ENCODE results near the gene SMPD4. TPM values are rescaled to one million over a fixed set of nuclear protein-coding genes. Genes with fewer than 3 reads are reported as not detected.
A peak's percentile ranks its signal among the peaks of the same experiment; 100 is the strongest.
"Not testable (repeated sequence)": the region's sequence is repeated elsewhere in the genome, so short reads cannot be mapped to it uniquely, and the experiment has no call there.

SMPD4 gene, protein sequence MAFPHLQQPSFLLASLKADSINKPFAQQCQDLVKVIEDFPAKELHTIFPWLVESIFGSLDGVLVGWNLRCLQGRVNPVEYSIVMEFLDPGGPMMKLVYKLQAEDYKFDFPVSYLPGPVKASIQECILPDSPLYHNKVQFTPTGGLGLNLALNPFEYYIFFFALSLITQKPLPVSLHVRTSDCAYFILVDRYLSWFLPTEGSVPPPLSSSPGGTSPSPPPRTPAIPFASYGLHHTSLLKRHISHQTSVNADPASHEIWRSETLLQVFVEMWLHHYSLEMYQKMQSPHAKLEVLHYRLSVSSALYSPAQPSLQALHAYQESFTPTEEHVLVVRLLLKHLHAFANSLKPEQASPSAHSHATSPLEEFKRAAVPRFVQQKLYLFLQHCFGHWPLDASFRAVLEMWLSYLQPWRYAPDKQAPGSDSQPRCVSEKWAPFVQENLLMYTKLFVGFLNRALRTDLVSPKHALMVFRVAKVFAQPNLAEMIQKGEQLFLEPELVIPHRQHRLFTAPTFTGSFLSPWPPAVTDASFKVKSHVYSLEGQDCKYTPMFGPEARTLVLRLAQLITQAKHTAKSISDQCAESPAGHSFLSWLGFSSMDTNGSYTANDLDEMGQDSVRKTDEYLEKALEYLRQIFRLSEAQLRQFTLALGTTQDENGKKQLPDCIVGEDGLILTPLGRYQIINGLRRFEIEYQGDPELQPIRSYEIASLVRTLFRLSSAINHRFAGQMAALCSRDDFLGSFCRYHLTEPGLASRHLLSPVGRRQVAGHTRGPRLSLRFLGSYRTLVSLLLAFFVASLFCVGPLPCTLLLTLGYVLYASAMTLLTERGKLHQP
- total RNA-seq: 10 to 100 TPM; 56.5 to 58.2 TPM

DNA sequence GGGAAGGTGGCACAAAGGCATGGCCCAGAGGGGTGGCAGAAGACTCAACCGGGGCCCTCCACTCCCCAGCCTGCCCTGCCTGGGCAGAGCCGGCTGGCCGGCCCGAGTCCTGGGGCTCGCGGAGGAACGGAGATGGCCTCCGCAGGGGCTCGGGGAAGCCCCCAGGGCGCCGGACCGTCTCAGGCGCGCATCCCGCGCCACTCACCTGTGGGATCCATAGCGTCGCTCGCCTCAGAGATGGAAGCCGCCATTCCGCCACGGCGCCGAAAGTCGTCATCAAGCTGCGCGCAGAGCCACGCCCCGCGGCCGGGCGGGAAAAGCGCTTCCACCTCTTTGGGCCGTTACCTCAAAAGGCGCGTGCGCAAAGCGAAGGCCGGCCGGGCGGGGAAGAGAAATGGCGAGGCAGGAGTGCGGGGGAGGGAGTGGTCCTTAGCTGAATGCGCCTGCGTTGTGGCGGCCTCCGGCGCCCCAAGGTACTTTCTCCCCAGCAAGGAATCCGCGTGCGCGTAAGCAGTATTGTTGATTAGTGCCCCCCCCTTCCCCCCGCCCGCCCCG lies at the start of gene SMPD4:
Gene SMPD4, minus strand, starts transcription at position 278 of the 555 bp plus-strand sequence. CDS start 5,010 bp downstream, outside the sequence.
- H3K27me3 Mint-ChIP-seq: no peaks in the 10 kb centered on the region
- ChIA-PET POLR2A (interaction anchor here (0.6 to 5.0 kb wide), 11 partner anchors 11 to 193 kb away, joined by 3 to 58 read pairs (median 3); partner anchors contain the start of gene IMP4), CTCF (interaction anchor here (0.7 to 2.6 kb wide), 7 partner anchors 12 to 1312 kb away, joined by 3 to 23 read pairs (median 4); partner anchors contain the start of genes IMP4 and PLEKHB2)
- no peaks in the 10 kb centered on the region for H3K9me3 Mint-ChIP-seq
- H3K27ac Mint-ChIP-seq: peak within 1 kb of the TSS; percentile 93
- DNase-seq: peak; percentile 96
- peak within 1 kb of the TSS; percentile 92 for H3K4me3 Mint-ChIP-seq
- peaks cover 16% of the 10 kb centered on the region for H3K36me3 Mint-ChIP-seq (ENCODE audit: low read depth)
- H3K4me1 Mint-ChIP-seq: peaks cover 44% of the 10 kb centered on the region

DNA sequence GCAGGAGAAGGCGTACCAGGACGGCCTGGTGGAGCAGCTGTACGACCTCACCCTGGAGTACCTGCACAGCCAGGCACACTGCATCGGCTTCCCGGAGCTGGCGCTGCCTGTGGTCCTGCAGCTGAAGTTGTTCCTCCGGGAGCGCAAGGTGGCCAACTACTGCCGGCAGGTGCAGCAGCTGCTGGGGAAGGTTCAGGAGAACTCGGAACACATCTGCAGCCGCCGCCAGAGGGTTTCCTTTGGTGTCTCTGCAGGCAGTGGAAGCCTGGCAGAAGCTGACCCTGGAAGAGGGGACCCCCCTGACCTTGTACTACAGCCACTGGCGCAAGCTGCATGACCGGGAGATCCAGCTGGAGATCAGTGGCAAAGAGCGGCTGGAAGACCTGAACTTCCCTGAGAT lies 49.5 kb upstream of the SMPD4 start:
- POLR2A ChIA-PET; H3K27ac Mint-ChIP-seq; H3K36me3 Mint-ChIP-seq (ENCODE audit: low read depth); DNase-seq; H3K9me3 Mint-ChIP-seq; H3K4me1 Mint-ChIP-seq; H3K4me3 Mint-ChIP-seq; H3K27me3 Mint-ChIP-seq: not testable (repeated sequence)
- CTCF ChIA-PET: interaction anchor here (0.6 kb wide), 1 partner anchor 166 kb away, joined by 3 read pairs; no protein-coding TSS in a partner anchor

DNA sequence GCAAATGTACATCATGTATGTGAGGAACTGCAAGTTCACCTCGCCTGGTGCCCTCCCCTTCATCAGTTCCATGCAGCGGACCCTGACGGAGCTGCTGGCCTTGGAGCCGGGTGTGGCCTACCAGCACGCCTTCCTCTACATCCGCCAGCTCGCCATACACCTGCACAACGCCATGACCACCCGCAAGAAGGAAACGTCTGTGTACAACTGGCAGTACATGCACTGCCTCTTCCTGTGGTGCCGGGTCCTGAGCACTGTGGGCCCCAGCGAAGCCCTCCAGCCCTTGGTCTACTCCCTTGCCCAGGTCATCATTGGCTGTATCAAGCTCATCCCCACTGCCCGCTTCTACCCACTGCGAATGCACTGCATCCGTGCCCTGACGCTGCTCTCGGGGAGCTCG lies 49.0 kb upstream of the SMPD4 start:
- POLR2A ChIA-PET; DNase-seq; H3K27me3 Mint-ChIP-seq; H3K9me3 Mint-ChIP-seq; H3K4me3 Mint-ChIP-seq; H3K36me3 Mint-ChIP-seq (ENCODE audit: low read depth); CTCF ChIA-PET; H3K4me1 Mint-ChIP-seq; H3K27ac Mint-ChIP-seq: not testable (repeated sequence)

DNA sequence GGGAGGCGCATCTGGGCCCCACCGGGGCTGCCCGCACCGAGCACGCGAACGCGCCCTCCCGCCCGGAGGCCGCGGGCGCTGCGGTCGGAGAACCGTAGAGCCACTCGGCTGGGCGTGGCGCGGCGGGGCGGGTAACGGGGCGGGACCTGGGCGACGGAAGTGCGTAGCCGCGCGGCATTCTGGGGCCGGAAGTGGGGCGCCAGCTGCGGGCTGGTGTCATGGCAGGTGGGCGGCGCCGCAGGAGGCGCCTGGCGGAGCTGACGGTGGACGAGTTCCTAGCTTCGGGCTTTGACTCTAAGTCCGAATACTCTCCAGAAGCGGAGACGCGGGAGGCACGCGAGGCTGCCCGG lies 47.7 kb upstream of the SMPD4 start:
- DNase-seq: peak; percentile 38
- H3K4me1 Mint-ChIP-seq; H3K27me3 Mint-ChIP-seq; CTCF ChIA-PET; H3K27ac Mint-ChIP-seq; H3K9me3 Mint-ChIP-seq; H3K4me3 Mint-ChIP-seq; POLR2A ChIA-PET; H3K36me3 Mint-ChIP-seq (ENCODE audit: low read depth): not testable (repeated sequence)

DNA sequence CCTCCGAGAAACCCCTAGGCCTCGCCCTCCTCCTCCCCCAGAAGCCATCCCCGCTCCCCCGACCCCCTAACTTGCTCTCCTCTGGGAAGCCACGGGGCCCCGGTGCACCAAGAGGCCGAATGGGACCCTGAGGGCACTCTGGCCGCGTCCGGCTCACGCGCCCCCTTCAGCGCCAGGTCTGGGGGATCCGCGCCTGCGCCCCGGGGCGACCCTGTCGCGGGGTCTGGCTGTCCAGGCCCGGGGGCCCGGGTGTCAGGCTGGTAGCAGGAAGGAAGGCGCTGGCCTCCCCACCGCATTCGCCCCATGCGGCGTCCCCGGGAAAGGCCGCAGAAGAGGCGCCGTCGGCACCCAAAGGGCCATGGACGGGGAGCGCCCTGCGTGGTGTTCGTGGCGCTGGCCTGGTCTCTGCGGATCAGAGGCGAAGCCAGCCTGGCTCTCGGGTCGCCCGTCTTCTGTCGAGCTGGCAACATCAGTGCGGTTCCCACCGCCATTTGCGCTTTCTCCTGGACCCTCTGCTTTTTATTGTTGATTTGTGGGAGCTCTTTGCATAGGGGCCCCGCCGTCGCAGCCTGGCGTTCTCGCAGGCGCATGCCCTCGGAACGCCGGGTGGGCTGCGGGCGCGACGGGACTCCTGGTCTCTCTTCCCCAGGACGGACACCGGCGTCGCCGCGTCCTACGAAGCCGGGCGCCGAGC lies 47.2 kb upstream of the SMPD4 start:
- not testable (repeated sequence) for H3K4me3 Mint-ChIP-seq
- CTCF ChIA-PET: interaction anchor here (0.6 kb wide), 1 partner anchor 528 kb away, joined by 5 read pairs; no protein-coding TSS in a partner anchor

DNA sequence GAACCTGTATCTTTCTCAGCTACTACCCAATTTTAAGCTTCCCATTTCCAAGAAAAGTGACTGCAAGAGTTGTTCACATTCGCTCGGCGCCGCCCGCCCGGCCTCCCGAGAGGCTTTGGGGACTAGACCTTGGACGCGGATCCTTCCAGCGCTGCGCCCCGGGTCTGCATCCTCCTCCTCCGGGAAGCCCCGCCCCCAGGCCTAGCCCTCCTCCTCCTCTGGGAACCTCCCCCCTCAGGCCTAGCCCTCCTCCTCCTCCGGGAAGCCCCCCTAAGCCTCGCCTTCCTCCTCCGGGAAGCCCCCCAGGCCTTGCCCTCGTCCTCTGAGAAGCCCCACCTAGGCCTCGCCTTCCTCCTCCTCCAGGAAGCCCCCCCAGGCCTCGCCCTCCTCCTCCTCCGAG lies 46.6 kb upstream of the SMPD4 start:
- CTCF ChIA-PET; H3K27ac Mint-ChIP-seq; H3K27me3 Mint-ChIP-seq; POLR2A ChIA-PET; H3K9me3 Mint-ChIP-seq; H3K4me3 Mint-ChIP-seq; DNase-seq; H3K4me1 Mint-ChIP-seq; H3K36me3 Mint-ChIP-seq (ENCODE audit: low read depth): not testable (repeated sequence)

More for the DNA sequence above, 47.2 kb upstream of the SMPD4 start:
- POLR2A ChIA-PET; H3K27me3 Mint-ChIP-seq; H3K36me3 Mint-ChIP-seq (ENCODE audit: low read depth); H3K27ac Mint-ChIP-seq; H3K4me1 Mint-ChIP-seq; DNase-seq; H3K9me3 Mint-ChIP-seq: not testable (repeated sequence)

DNA sequence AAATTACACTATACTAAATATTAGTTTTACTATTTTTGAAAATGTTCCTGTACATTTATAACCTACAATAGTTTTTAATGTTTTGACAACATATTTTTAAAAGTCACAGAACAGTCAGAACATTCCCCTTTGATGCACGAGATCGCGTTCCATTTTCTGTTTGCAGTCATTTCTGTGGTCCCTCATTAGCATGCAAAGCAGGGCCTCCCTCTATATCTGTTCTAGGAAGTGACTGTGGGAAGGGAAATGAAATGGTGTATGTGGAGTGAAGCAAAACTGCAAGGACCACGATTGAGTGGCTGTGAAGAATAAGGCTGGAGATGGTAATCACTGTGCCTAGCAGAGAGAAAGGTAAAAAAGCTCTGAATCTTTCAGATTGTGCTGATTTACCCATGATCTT lies 41.1 kb upstream of the SMPD4 start:
- CTCF ChIA-PET, H3K4me3 Mint-ChIP-seq: not testable (repeated sequence)

DNA sequence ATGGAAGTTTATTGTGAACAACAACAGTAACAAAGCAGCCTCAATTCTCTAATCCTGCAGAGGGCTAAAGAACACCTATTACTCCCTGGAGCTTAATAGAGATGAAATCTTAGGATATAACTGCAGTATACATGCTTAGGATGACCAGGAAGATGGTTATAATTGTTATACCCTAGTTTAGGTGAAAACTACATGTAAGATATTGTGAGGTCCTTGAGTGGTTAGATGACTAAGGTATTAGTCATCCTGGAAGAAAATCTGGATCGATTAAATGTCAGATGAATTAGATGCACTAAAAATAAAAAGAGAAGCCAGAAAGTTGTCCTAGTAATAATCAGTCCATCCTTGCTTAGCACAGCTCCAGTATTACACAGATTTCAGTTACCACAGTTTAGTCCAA lies 39.1 kb upstream of the SMPD4 start:
- H3K36me3 Mint-ChIP-seq (ENCODE audit: low read depth); CTCF ChIA-PET; DNase-seq; H3K4me1 Mint-ChIP-seq; POLR2A ChIA-PET; H3K27ac Mint-ChIP-seq; H3K9me3 Mint-ChIP-seq; H3K4me3 Mint-ChIP-seq: not testable (repeated sequence)
- H3K27me3 Mint-ChIP-seq: peaks cover 22% of the 10 kb centered on the region

More for the DNA sequence above, 41.1 kb upstream of the SMPD4 start:
- DNase-seq; H3K36me3 Mint-ChIP-seq (ENCODE audit: low read depth); POLR2A ChIA-PET; H3K4me1 Mint-ChIP-seq; H3K9me3 Mint-ChIP-seq; H3K27ac Mint-ChIP-seq: not testable (repeated sequence)
- H3K27me3 Mint-ChIP-seq: peaks cover 20% of the 10 kb centered on the region

DNA sequence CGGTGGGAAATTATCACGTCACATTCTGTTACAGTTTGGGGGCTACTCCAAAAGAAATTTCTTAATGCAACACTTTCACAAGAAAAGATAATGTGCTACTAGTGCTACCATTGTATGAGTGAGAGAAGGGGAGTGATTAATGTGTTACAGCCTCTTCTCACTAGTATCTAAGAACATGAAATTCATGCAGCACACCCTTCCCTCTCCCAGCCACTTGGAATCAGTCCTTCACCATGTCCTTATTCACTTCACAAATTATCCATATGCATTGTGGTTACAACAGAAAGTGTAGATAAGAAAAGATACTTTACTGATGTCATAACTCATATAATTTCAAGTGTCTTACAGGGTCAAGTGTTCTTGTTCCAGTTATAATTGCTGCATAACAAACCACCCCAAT lies 37.7 kb upstream of the SMPD4 start:
- H3K4me1 Mint-ChIP-seq; CTCF ChIA-PET; H3K9me3 Mint-ChIP-seq; DNase-seq; H3K36me3 Mint-ChIP-seq (ENCODE audit: low read depth); H3K4me3 Mint-ChIP-seq; POLR2A ChIA-PET; H3K27ac Mint-ChIP-seq: not testable (repeated sequence)
- peaks cover 26% of the 10 kb centered on the region for H3K27me3 Mint-ChIP-seq

DNA sequence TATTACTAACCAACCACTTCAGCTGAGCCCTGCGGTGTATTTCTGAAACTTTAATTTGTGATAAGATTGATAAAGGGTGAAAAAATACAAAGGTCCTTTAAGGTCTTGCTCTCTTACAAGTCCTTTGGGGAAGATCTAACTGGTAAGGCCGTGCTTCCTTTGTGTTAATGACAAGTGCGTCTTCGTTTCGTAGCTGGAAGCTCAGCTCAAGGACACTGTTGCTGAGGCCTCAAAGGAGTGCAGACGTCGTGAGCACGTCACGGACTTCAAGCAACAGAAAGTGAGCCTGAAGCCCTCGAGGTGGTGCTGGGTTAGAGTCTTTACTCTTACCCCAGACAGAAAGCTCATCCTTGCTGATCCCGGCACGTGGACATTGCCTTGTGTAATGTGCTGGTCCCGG lies 25.6 kb upstream of the SMPD4 start:
- POLR2A ChIA-PET: not testable (repeated sequence)

DNA sequence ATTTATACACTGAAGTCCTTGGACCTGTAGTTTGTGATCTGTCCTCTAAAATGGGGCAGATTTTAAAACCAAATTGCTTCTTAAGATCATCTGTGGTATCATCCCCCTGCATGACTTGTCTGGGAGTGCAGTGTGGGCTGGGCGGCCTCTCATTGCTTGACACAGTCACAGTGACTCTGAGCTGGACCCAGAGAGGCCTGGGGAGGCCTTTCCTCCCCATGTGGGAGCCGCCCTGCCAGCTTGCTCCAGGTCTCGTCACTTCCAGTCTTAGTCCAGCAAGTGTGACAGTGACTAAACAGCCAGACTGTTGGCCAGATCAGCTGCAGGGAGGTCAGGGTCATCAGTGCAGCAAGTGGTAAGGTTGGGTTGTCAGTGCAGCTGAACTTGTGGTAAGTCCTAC lies 21.7 kb upstream of the SMPD4 start:
- H3K9me3 Mint-ChIP-seq; POLR2A ChIA-PET; H3K4me3 Mint-ChIP-seq; H3K4me1 Mint-ChIP-seq; DNase-seq; H3K27me3 Mint-ChIP-seq; H3K27ac Mint-ChIP-seq; CTCF ChIA-PET; H3K36me3 Mint-ChIP-seq (ENCODE audit: low read depth): not testable (repeated sequence)

More for the DNA sequence above, 25.6 kb upstream of the SMPD4 start:
- H3K27me3 Mint-ChIP-seq; H3K36me3 Mint-ChIP-seq (ENCODE audit: low read depth); CTCF ChIA-PET; H3K27ac Mint-ChIP-seq; H3K9me3 Mint-ChIP-seq; DNase-seq; H3K4me3 Mint-ChIP-seq; H3K4me1 Mint-ChIP-seq: not testable (repeated sequence)

DNA sequence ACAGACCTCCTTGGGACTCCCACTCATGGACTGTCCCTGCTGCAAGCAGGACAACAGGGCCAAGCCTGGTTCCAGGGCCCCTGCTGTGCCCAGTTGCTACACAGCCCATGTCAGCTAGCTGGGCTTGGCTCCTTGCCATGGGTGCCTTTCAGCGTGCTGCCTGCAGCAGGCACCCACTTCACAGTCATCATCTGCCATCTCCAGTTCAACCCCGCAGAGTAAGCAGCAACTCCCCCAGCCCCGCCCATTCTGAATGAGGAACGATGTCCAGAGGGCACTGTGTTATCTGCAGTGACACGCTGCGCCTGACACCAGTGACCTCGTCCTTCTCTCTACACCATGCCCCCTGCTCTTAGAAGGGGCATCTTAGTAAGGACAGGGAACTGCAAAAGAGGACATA lies 21.1 kb upstream of the SMPD4 start:
- H3K4me1 Mint-ChIP-seq; H3K36me3 Mint-ChIP-seq (ENCODE audit: low read depth); DNase-seq; H3K27ac Mint-ChIP-seq; H3K27me3 Mint-ChIP-seq; POLR2A ChIA-PET; CTCF ChIA-PET; H3K4me3 Mint-ChIP-seq; H3K9me3 Mint-ChIP-seq: not testable (repeated sequence)

DNA sequence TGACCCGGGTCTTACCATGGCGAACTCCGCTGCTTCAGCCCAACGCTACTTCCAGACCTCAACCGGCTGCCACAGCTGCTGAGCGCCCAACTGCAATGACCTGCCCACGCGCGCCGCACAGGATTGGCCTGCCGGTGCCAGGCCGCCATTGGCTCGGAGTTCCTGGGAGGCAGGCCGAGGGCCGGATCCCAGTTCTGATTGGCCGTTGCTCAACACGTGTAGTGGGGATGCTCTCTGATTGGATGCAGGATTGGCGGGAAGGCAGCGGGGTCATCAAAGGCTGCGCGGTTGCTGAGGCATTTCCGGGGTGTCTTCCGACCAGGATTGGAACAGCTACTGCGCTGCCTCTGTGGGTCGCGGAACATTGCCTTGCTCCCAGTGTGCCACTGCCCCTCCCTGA lies 16.9 kb upstream of the SMPD4 start, which contains the start of gene TUBA3E:
Gene TUBA3E, minus strand, starts transcription at position 97 of the 400 bp plus-strand sequence. Its CDS starts 79 bp downstream, at position 18.
- no peaks in the 10 kb centered on the region for H3K9me3 Mint-ChIP-seq
- no peaks in the 10 kb centered on the region for H3K27me3 Mint-ChIP-seq
- DNase-seq: no peak
- no peak within 1 kb of the TSS for H3K27ac Mint-ChIP-seq
- H3K4me1 Mint-ChIP-seq: no peaks in the 10 kb centered on the region
- no peak within 1 kb of the TSS for H3K4me3 Mint-ChIP-seq
- ChIA-PET CTCF (no interaction called here), POLR2A (no interaction called here)
- no peaks in the 10 kb centered on the region for H3K36me3 Mint-ChIP-seq (ENCODE audit: low read depth)

Data from activated CD4-positive, alpha-beta memory T cell treated with anti-CD3 and anti-CD28 coated beads, Interleukin-2, amount 10 ng/mL, durations not matched to agents 7 days and 5 days (primary cell).